Adrenal gland (tissue), 12 donors: ENCODE results near the gene ARPC1A. TPM values are rescaled to one million over a fixed set of nuclear protein-coding genes. Genes with fewer than 3 reads are reported as not detected.

Experiments used
- DNase-seq, 7 donors: peaks; one replicate each; pipeline ENCODE4 v3.0.0-alpha.2; 2019 to 2020
- H3K27ac ChIP-seq, 5 donors: fragments of 200-600 bp; sonication (generic) in 4 of 5; 1 replicate in 3 of 5; 2 replicates in 2 of 5; pipeline versions ENCODE4 v1.5.1 to v1.8.0; 2016 to 2020; ENCODE audit warnings: mild to moderate bottlenecking in 1 of 5
- H3K27me3 ChIP-seq: fragments of 200-600 bp; 2 replicates; pipeline ENCODE4 v1.8.0; 2021
- H3K36me3 ChIP-seq, 2 donors: fragments of 200-600 bp; replicated peaks in 1 of 2; 1 replicate in 1 of 2; 2 replicates in 1 of 2; pipeline versions ENCODE4 v1.5.1 to v1.8.0; 2018 to 2022
- H3K4me1 ChIP-seq, 2 donors: fragments of 200-600 bp; replicated peaks in 1 of 2; 1 replicate in 1 of 2; 2 replicates in 1 of 2; pipeline versions ENCODE4 v1.5.1 to v1.8.0; 2018 to 2021
- H3K4me3 ChIP-seq, 4 donors: fragments of 200-600 bp; sonication (generic) in 3 of 4; one replicate each; pipeline ENCODE4 v1.5.1; 2016 to 2018
- H3K9me3 ChIP-seq, 3 donors: fragments of 200-600 bp; sonication (generic) in 1 of 3; replicated peaks in 1 of 3; 1 replicate in 2 of 3; 2 replicates in 1 of 3; pipeline versions ENCODE4 v1.5.1 to v1.8.0; 2016 to 2021
- POLR2A ChIP-seq, 2 donors: fragments of 450-650 bp; IDR thresholded peaks; one replicate each; pipeline ENCODE4 v1.6.1; 2017; ENCODE audit warnings: antibody characterized with exemption in 2 of 2, mild to moderate bottlenecking in 2 of 2, moderate library complexity in 1 of 2
- WGBS, 4 donors: extraction: QIAGEN DNeasy Blood & Tissue Kit in 2 of 4; methylation state at CpG; one replicate each; pipeline versions ENCODE4 v1.1.5 to v1.1.7; 2013 to 2017; 5-methylcytosine and 5-hydroxymethylcytosine counted together
- intact Hi-C, 2 donors: fragments of 100-400 bp; cut with DNase I; formaldehyde crosslinking; loops; one replicate each; pipeline versions ENCODE4 v1.14.1 to v1.15.0; 2022 to 2023
- polyA plus RNA-seq, 3 donors: library from polyadenylated mRNA; stranded (reverse); fragments of 200-250 nt in 2 of 3; fragments of 350-450 nt in 1 of 3; fragmentation: Illumina TruSeq in 1 of 3; extraction: RNeasy Lipid Tissue Mini Kit (QIAGEN cat#74804) in 1 of 3; gene quantifications; one replicate each; pipeline ENCODE4 v1.2.3, GENCODE V29; 2013 to 2014
- total RNA-seq, 9 donors: library from RNA; depleted of rRNA in 4 of 9; stranded (reverse); fragments of >200 nt in 4 of 9; fragments of 120-200 nt in 1 of 9; fragmentation: NEBNext Ultra II Directional in 1 of 9; extraction: Animal tissue kit (Norgen Biotek cat#: 25700) in 1 of 9; gene quantifications; one replicate each; pipeline versions ENCODE4 v1.1.0 to v1.2.4, GENCODE V29; 2013 to 2023
- TF ChIP-seq, protein P1 (sequence below), 6 experiments: fragments of 450-650 bp in 4 of 6; fragments of 200-600 bp in 2 of 6; sonication (generic) in 1 of 6; IDR thresholded peaks; 1 replicate in 5 of 6; 2 replicates in 1 of 6; pipeline versions ENCODE4 v1.5.1 to v1.8.0; 2016 to 2021; ENCODE audit warnings: antibody characterized with exemption in 6 of 6, mild to moderate bottlenecking in 2 of 6, moderate library complexity in 1 of 6
- donor health status: healthy with polysubstance abuse.
- donor health status: Bipolar disorder and iron deficiency.
- donor health status: DM: yes; HTN: yes; CAD: no.
- donor health status: DM: no; HTN: no; CAD: no.
- donor health status: DM: no; HTN: no; CAD: no.
- donor health status: DM: yes; HTN: yes; CAD: no.

ARPC1A gene
- total and polyA plus RNA-seq, 12 donors = 118 to 214 (median 152) TPM

DNA sequence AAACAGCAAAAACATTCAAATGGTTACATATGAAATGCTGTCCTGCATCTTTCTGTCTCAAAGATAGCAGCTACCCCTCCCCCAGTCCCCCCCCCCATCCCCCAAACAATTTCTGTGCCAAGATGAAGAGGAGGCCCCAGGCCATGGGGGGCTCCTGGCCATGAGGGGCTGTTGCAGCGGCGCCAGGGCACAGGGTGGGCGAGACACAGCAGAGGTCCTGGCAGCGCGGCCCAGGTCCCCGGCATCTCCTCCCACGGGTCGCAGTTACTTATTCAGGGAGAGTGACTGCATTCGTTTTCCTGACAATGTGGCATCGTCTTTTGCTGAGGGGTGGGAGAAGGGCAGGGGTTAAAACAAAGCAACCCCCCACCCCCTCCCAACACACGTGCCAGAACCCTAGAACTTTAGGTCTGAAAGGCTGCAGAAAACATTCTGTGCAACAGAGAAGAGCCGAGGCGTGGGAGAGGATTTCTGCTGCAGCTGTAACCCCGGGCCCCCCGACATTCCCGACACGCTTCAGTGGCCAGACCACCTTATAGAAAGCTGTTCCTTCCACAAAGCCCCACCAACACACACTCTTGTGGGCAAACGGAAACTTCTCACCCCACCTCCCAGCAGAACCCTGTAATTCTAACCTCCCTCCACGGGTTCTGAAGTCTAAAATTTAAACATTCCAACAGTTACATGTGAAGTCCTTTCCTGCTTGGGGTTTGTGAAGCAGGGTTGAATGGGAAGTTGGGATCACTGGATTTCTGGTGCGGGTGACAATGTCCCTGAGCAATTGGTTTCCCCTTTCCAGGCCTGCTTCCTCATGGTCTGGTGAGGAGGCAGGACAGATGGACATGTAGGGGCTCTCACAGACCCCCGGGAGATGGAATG is 71.0 kb downstream of the ARPC1A start:
- TF ChIP-seq, protein P1, sequence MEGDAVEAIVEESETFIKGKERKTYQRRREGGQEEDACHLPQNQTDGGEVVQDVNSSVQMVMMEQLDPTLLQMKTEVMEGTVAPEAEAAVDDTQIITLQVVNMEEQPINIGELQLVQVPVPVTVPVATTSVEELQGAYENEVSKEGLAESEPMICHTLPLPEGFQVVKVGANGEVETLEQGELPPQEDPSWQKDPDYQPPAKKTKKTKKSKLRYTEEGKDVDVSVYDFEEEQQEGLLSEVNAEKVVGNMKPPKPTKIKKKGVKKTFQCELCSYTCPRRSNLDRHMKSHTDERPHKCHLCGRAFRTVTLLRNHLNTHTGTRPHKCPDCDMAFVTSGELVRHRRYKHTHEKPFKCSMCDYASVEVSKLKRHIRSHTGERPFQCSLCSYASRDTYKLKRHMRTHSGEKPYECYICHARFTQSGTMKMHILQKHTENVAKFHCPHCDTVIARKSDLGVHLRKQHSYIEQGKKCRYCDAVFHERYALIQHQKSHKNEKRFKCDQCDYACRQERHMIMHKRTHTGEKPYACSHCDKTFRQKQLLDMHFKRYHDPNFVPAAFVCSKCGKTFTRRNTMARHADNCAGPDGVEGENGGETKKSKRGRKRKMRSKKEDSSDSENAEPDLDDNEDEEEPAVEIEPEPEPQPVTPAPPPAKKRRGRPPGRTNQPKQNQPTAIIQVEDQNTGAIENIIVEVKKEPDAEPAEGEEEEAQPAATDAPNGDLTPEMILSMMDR (IDR thresholded peaks at IDR 0.05) = no peak
- intact Hi-C loops = no loop called here
- no peak for DNase-seq
- Histone ChIP-seq H3K4me3 (no peak overlapping the region), H3K9me3 (no peaks in the 10 kb centered on the region), H3K36me3 (peaks cover 0 to 77% of the 10 kb centered on the region in 2 donors), H3K27me3 (no peaks in the 10 kb centered on the region), H3K4me1 (peaks cover 12 to 17% of the 10 kb centered on the region in 2 donors), H3K27ac (no peak overlapping the region)
- WGBS, 4 donors = 68 to 82% (median 79%) methylated on average over 16 to 21 of the region's 21 CpGs

DNA sequence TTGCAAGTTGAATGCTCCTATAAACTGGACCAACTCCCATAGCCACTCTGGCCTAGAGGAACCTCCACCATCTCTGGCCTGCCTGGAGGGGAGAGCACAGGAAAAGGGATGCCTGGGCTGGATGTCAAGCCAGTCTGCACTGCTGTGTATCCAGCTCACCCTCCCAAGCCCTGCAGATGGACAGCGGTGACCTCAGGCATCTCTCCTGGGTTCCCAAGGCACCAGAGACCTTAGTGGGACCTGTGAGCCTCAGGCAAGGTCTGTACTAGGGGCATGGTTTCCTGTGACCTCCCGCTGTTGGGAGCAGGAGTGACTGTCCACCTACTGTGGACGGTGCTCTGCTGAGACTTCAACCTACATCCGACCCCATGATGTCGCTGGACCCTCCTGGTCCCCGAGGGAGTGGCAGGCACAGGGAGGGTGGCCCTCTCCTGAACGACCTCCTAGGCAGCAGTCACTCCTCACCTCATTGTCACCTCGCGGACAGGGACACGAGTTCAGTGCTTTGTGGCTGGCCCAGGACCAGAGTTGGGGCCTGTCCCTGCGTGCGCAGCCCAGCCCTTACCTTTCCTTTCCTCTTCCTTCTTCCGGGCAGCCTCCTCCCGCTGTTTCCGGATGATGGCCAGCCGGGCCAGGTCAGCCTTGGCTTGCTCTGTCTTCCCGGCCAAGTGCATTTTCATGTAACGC is 71.7 kb downstream of the ARPC1A start:
- Histone ChIP-seq H3K9me3 (no peaks in the 10 kb centered on the region), H3K4me3 (no peak overlapping the region), H3K27ac (no peak overlapping the region), H3K4me1 (peaks cover 10 to 13% of the 10 kb centered on the region in 2 donors), H3K27me3 (no peaks in the 10 kb centered on the region), H3K36me3 (peaks cover 0 to 78% of the 10 kb centered on the region in 2 donors)
- 87 to 92% (median 89%) methylated on average over 6 to 18 of the region's 18 CpGs for whole genome bisulfite sequencing, 4 donors
- no peak for DNase-seq
- intact Hi-C loops = no loop called here
- no peak for TF ChIP-seq POLR2A (IDR thresholded peaks at IDR 0.05)
- TF ChIP-seq, protein P1 (IDR thresholded peaks at IDR 0.05) = no peak

DNA sequence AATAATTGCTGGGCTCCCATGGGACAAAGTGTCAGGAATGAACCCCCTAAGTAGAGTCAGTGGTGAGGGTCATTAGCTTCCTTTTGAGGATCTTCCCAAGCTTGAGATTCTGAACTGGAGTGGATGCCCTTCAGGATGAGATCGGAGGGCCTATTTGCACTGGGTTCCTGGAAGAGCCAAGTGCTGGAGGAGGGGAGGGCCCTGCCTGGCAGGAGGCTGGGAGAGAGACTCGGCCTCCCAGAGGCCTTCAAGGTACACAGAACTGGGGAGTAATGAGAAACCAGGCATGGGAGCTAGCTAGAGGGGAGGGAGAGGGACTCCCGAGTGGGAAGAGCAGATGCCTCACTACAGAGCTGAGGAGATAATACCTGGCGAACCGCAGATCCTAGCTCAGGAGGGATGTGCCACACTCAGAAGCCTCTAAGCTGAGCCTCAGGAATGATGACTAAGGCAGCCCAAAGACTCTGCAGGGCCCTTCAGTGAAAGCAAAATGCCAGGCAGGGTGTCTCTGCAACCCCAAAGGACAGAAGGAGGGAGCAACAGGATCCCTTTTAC is 73.3 kb downstream of the ARPC1A start:
- WGBS, 4 donors = 73 to 79% (median 74%) methylated on average over 4 to 5 of the region's 5 CpGs
- TF ChIP-seq, protein P1 (IDR thresholded peaks at IDR 0.05) = no peak
- no peak for TF ChIP-seq POLR2A (IDR thresholded peaks at IDR 0.05)
- Histone ChIP-seq H3K4me1 (no peaks in the 10 kb centered on the region), H3K27me3 (no peaks in the 10 kb centered on the region), H3K9me3 (no peaks in the 10 kb centered on the region), H3K36me3 (peaks cover 0 to 92% of the 10 kb centered on the region in 2 donors), H3K27ac (peak overlapping the region in 1 of 5 donors; percentile 42), H3K4me3 (no peak overlapping the region)
- intact Hi-C loops = no loop called here
- DNase-seq = no peak

DNA sequence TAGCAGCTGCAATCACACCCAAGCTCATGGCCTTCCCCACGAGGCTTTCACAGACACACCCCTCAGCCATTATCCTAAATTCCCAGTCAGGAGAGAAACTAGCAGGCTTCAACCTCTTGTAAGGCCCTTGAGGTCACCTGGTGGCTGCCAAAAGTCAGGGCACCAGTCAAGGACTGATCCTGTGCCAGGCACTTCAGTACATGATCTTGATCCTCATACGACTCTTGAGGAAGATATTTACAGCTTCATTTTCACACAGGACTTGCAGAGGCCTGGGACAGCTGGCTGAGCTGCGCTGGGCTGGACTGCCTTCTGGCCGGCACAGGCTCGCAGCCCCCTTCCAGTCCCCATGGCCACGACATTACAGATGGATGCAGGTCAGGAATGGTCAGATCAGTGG is 73.9 kb downstream of the ARPC1A start:
- peaks cover 0 to 5% of the 10 kb centered on the region in 2 donors for H3K4me1 ChIP-seq
- TF ChIP-seq POLR2A (IDR thresholded peaks at IDR 0.05) = no peak
- TF ChIP-seq, protein P1 (IDR thresholded peaks at IDR 0.05) = no peak
- DNase-seq = no peak
- 64 to 76% (median 68%) methylated on average over 4 to 6 of the region's 6 CpGs for WGBS, 4 donors
- peak overlapping the region in 1 of 5 donors; percentile 42 for H3K27ac ChIP-seq
- intact Hi-C loops = no loop called here
- peaks cover 0 to 93% of the 10 kb centered on the region in 2 donors for H3K36me3 ChIP-seq
- no peaks in the 10 kb centered on the region for H3K27me3 ChIP-seq
- H3K9me3 ChIP-seq = no peaks in the 10 kb centered on the region
- no peak overlapping the region for H3K4me3 ChIP-seq
